Stimulated activated CD4-positive, alpha-beta T cell treated with anti-CD3 and anti-CD28 coated beads, TNF-alpha, amount 100 ng/mL, for 48 hours (primary cell): Measurements from ENCODE around the gene KCNH8.
"Not testable (repeated sequence)": the region's sequence is repeated elsewhere in the genome, so short reads cannot be mapped to it uniquely, and the experiment has no call there.

Source experiments
- DNase-seq, 3 donors: peaks; one replicate each; pipeline ENCODE4 v3.0.0-alpha.2; 2020; ENCODE audit warnings: low read depth in 3 of 3

KCNH8 gene

GRCh38 chr3:19147905-19148767, at the start of gene KCNH8:
TSS of gene KCNH8 (plus strand) at chr3:19148510. CDS start at chr3:19148720, 210 bp downstream.
- DNase-seq: no peak

GRCh38 chr3:19102654-19103290, 45.5 kb upstream of the KCNH8 start:
- not testable (repeated sequence) for DNase-seq

GRCh38 chr3:19103510-19103909, 44.8 kb upstream of the KCNH8 start:
- no peak for DNase-seq

- DNase-seq: no peak
Observed at GRCh38 chr3:19104459-19104858, 43.9 kb upstream of the KCNH8 start.

GRCh38 chr3:19105826-19106225, 42.5 kb upstream of the KCNH8 start:
- DNase-seq: no peak

GRCh38 chr3:19106307-19106706, 42.0 kb upstream of the KCNH8 start:
- no peak for DNase-seq

GRCh38 chr3:19107719-19108118, 40.6 kb upstream of the KCNH8 start:
- DNase-seq: no peak

GRCh38 chr3:19110335-19110895, 37.9 kb upstream of the KCNH8 start:
- DNase-seq: no peak

GRCh38 chr3:19114461-19114860, 33.8 kb upstream of the KCNH8 start:
- no peak for DNase-seq

GRCh38 chr3:19116239-19116638, 32.1 kb upstream of the KCNH8 start:
- no peak for DNase-seq

- DNase-seq: no peak
Observed at GRCh38 chr3:19124752-19125151, 23.6 kb upstream of the KCNH8 start.

- no peak for DNase-seq
Observed at GRCh38 chr3:19139863-19140262, 8.4 kb upstream of the KCNH8 start.

GRCh38 chr3:19146685-19147650, 1.3 kb upstream of the KCNH8 start:
- DNase-seq: peak in 2 of 3 donors; percentile 40 to 50

- DNase-seq: no peak
Observed at GRCh38 chr3:19148768-19149091, 420 bp downstream of the KCNH8 start.

GRCh38 chr3:19149368-19149767, 1.1 kb downstream of the KCNH8 start:
- no peak for DNase-seq

GRCh38 chr3:19151171-19151570, 2.9 kb downstream of the KCNH8 start:
- no peak for DNase-seq

- no peak for DNase-seq
Observed at GRCh38 chr3:19154693-19155250, 6.5 kb downstream of the KCNH8 start.

- DNase-seq: no peak
Observed at GRCh38 chr3:19155375-19155774, 7.1 kb downstream of the KCNH8 start.

- DNase-seq: no peak
Observed at GRCh38 chr3:19159966-19160635, 11.8 kb downstream of the KCNH8 start.

GRCh38 chr3:19165654-19166053, 17.3 kb downstream of the KCNH8 start:
- no peak for DNase-seq

GRCh38 chr3:19171794-19172193, 23.5 kb downstream of the KCNH8 start:
- no peak for DNase-seq
